CD4-positive, alpha-beta T cell treated with Interleukin-21 for 1 hour (primary cell): ENCODE data around the gene C3orf52.

ENCODE experiments used
- DNase-seq: peaks from one replicate; pipeline ENCODE4 v3.0.0-alpha.2; 2020

C3orf52 gene

GRCh38 chr3:112086875-112087524, 811 bp downstream of the C3orf52 start:
- DNase-seq: no peak

GRCh38 chr3:112087746-112088145, 1.6 kb downstream of the C3orf52 start:
- DNase-seq: no peak

- DNase-seq: no peak
Observed at GRCh38 chr3:112088944-112089343, 2.8 kb downstream of the C3orf52 start.

DNA sequence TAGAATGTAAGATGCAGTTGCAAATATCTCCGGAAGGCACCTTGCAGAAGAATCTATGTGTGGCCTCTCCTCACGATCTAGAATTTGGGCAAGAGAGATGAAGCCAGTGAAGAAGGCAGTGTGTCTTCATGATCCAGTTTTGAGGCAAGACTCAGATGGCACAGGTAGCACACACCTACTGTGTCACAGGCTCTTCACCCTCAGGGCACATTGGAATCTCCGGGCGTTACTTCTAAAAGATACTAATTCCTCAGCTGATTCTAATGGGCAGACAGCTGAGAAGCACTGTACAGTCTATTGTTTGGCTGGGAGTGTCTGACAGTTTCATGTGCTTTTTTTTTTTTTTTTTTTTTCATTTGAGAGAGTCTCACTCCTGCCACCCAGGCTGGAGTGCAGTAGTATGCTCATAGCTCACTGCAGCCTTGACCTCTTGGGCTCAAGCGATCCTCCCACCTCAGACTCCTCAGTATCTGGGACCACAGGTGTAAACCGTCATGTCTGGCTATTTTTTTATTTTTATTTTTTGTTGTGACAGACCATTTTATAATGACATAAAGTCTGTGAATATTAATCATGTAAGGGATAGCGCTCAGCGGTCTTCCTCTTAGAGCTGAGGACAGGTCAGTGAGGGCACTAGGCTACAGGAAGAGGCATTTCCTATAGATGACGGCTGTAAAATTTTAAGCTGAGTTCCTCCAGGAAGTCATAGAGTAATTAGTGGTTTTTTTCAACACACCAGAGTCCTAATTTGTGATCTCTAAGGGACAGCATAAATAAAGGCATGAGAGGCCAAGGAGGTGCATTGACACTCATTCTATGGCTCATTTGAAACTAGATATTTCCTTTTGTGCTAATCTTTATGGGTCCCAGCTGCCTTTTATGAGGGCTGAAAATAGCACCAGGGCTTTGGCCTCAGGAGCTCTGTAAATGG, 4.0 kb downstream of the C3orf52 start:
- no peak for DNase-seq

DNA sequence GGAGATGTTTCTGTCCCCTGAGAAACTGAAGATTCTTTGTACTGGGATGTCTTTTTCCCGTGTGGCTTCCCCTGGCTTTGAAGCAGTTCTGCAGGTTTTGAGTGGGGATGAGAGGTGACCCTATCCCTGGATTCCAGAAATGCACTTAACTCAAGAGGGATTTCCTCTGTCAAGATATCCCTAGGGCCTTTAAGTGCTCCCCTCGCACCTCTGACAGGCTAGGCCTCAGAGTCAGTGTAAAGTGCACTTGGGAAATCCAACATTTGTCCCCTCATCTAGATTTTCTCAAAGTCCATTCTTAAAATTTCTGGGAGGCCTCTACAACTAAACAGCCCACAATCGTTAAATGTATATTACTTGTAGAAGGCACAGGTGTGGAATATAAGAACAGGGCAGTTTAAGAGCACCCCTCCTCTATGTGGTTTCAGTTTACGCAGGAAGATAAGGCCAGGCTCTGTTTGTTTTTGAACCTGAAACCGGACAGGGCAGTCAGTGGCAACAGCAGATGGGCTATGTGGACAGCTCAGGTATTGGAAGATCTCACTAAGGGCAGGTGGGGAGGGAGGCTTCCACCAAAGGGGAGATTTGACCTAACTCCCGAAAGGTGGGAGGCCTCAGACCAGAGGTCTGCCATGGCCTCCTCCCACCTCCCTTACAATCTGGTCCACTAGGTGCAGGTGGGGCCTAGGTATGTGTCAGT, 4.8 kb downstream of the C3orf52 start:
- no peak for DNase-seq

DNA sequence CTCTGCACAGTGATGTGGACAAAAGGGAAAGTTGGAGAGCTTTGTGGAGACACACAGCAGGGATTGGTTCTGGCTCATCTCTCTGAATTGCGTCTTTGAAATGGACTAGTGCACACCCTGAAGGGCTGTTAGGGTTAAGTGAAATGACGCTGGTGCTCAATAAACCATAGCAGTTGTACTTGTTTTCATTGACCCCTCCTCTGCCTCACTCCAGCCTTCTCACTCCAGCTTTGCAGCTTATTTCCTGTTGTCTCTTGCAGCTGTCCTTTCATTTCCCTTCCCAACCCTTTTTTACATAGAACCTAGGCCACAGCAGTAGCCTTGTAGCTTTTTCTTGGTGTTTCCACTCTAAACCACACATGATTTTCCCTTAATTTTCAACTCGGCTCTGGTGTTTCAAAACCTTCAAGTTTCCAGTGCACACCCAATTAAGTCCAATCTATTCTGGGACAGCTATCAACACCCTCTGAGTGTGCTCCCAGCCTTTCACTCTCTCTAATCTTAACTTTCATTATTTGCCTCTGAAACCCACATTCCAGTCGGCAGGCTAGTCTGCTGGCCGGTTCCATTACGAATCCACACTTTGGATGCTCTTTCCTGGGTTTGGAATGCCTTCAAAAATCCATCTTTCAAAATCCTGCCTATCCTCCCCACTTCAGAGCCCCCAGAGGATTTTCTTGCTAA, 6.4 kb downstream of the C3orf52 start:
- no peak for DNase-seq

DNA sequence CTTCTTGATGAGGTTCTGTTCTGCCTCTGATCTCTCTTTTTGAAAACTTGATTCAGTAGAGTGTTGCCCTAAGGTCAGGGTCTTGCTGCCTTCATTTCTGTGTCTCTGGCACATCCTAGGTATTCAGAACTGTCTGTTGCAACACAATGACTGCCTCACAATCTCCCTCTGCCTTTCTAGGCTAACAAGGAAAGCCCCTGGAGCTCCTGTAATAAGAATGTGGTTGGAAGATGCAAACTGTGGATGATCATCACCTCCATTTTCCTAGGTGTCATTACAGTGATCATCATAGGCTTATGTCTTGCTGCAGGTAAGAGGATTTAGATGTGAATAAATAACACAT, 7.0 kb downstream of the C3orf52 start:
- DNase-seq: no peak

DNA sequence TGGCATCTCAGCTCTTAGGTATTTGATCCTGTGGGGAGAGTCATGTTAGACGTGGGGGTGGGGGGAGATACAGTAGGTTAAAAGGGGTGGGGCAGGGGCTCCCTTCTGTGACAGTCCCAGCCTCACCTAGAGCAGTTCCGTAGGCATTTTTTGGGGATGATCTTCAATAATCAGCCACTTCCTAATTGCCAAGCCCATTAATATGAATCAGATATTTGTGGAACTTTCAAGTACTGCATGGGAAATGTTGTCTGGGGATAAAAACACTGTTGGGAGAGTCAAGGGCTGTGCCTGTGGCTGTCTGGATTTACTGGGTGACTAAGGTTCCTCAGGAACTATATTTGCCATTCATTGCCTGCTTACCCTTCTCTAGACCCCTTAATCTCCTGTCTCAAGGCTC, 9.5 kb downstream of the C3orf52 start:
- no peak for DNase-seq

DNA sequence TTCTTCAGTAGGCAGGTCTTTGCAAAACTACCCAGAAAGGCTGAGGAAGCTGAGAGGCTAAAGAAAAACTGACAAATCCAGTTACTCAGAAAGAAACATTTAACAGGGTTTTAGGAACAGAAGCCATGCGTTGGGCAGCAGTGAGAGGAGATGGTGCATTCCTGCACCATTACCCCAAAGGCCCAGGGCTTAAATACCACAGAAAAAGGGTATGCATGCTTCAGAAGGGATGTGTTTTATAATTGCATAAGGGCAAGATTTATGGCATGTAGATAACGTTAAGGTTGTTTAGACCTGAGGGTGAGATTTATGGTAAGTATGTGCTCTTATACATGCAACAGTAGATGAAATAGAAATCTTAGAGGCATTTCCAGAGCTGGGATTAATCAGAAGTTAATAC, 10.0 kb downstream of the C3orf52 start:
- DNase-seq: no peak

DNA sequence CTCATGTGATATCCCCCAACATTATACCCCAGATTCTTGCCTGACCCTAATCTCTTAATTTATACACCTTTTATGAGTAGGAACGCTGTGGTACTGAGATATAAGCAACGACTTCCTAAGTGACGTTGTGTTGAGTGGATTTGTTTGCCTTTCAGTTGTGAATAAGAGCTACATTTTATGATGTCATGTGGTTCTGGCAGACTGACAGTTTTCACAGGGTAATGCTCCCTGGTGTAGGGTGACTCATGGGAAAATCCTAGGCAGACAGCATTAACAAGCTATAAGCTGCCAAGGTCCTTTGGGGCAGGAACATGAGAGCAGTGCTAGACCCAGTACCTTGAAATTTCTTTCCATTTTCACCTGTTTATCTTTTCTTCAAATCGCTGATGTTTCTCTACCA, 11.2 kb downstream of the C3orf52 start:
- DNase-seq: no peak

DNA sequence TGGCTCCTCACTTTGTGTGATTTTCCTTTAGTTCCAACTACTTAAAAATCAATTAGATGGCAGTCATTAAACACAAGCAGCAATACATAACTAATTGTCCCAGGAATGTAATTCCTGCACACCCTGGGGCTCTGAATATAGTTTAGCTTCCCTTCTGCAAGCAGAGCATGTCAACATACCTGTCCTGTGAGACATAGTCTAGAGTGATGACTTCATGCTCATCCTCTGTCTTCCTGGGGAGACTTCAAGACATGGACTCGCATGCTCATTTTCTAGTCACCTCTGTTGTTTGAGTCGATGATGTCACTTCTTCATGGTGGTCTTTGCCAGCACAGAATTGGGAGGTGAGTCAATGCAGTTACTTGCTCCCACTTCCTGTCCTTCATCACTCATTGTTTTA, 15.7 kb downstream of the C3orf52 start:
- no peak for DNase-seq

DNA sequence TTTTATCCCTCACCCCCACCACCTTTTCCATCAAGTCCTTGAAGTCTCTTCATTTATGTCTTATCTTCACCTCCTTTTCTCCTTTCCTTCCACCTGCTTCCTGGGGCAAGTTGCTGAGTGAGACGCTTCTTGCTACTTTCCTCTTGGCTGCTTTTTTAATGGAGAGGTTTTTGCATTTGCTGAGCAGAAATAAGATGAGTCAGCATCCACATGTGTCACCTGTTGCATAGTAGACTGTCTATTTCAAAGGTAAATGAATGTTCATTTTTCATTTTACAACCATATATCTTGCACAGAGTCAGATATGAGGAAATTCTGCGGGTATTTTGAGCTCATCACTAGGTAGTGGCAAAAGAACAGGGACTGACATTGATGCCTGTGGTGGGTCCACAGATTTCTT, 18.6 kb downstream of the C3orf52 start:
- no peak for DNase-seq

GRCh38 chr3:112109322-112109721, 23.1 kb downstream of the C3orf52 start:
- no peak for DNase-seq

DNA sequence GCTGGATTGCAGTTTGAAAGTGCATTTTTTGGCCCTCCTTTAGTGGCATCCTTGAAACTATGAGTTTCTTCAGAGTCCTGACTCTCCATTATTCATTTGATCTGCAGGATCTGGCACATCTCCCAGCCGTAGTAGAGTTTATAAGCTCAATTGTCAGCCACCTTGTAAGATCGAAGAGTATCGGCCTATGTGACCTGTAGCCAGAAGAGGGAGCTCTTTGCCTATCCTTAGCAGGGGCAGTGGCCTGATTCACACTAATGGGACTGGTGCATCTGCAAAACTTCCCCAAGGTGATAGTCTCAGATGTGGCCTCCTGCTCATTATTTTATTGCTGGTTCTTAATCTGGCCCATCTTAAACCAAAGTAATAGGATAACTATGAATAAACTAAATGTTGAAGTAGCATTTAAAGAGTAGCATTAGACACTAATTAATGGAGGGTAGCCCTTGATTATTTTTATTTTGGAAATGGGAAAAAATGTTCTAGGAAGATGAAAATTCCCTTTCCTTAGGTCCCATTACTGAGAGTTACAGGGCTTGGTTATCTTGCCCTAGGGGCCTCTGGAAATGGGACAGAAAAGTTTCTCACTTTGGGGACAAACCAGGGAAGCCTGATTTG, 25.7 kb downstream of the C3orf52 start:
- DNase-seq: peak; percentile 80

DNA sequence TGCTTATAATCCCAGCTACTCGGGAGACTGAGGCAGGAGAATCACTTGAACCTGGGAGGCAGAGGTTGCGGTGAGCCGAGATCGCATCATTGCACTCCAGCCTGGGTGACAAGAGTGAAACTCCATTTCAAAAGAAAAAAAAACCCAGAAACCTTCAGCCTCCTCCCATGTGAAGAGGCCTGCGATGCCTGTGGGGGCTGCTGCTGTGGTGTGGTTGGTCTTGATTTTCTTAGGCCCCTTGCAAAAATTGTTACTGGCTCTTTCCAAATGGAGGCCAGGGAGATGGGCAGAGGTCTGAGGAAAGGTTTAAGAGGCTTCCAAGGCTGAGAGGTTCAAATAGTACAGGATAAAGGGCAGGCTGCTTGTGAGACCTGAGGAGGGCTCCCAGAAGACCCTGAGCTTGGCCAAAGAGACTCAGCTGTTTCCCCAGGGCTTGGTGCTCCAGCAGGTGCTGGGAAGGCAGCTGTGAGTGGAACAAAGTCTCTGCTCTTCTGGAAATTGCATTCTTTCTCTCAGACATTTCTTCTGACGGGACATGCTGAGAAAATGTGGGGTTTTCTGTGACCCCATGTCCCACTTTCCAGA, 28.5 kb downstream of the C3orf52 start:
- DNase-seq: no peak

DNA sequence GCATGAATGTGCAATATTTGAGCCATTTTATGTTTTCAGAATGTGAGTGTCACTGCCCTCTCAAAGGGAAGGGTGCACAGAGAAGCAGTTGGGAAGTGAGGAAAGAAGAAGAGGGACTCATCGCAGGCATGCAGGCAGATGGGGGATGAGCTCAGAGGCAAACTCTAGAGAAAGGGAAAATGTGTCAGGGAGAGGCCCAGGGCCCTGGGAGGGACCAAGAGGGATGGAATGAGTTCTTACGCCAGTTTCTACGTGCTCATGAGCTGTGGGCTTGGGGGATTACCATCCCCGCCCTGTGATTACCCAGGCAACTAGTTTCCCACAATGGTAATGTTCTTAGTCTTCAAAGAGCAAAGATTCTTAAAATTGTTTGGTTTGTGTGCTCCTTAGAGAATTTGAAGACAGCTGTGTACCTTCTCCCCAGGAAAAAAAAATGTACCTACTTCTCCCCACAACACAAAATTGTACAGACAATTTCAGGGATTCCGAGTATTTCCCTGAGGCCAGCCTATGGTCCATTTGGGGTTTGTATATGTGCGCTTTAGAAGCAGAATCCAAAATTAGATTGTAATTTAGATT, 29.1 kb downstream of the C3orf52 start:
- no peak for DNase-seq

GRCh38 chr3:112115806-112116383, 29.7 kb downstream of the C3orf52 start:
- no peak for DNase-seq

DNA sequence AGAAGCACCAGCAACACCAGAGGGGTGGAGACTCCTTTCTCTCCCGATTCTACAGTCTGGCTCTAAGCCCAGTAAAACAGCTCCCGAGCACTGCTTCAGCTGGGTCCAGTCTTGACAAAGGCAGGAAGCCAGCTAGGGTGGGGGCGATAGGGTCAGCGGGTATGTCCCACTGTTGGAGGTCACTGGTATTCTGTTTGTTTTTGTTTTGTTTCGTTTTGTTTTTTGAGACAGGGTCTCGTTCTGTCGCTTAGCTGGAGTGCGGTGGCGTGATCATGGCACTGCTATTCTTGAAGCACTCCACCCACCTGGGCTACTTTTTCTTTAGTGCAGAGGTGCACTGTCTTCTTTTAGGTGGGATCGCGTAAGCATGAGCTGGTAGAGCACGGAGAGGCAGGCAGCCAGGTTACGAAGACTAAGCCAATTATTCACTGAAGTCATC, 30.6 kb downstream of the C3orf52 start:
- DNase-seq: no peak

DNA sequence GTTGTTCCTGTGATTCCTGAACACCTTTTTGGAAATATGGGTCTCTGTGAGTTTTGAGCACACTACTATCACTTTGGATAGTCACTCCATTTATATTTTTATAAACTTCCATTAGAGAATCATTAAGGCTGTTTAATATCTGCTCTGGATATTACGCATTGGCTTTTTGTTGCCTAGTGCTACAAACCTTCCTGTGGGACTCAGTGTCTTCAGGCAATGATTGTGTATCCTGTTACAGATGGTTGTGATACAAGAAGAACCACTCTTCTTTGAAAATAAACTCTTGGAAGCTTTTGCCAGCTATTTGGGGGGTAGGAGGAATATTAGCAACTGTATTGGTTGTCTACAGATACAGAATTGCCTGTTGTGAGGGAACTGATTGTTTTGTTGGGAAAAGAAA, 31.2 kb downstream of the C3orf52 start:
- no peak for DNase-seq

GRCh38 chr3:112117841-112118571, 31.8 kb downstream of the C3orf52 start:
- DNase-seq: no peak
